Ishikawa (cell line): ENCODE data around the gene ZMIZ1.

ENCODE experiments used
- CEBPB ChIP-seq: IDR thresholded peaks from 2 replicates; pipeline ENCODE4 v1.6.1; 2012
- NFIC ChIP-seq: IDR thresholded peaks from 2 replicates; pipeline ENCODE4 v1.6.1; 2012
- REST ChIP-seq: IDR thresholded peaks from 2 replicates; pipeline ENCODE4 v1.6.1; 2012; ENCODE audit warnings: low read depth, mild to moderate bottlenecking
- YY1 ChIP-seq: IDR thresholded peaks from 2 replicates; pipeline ENCODE4 v1.6.1; 2012; ENCODE audit warnings: low read depth

- no peak for TF ChIP-seq YY1
- no peak for TF ChIP-seq CEBPB
- no peak for TF ChIP-seq NFIC
- TF ChIP-seq REST: no peak
These were observed 20.0 kb downstream of the ZMIZ1 start for GRCh38 chr10:79088613-79089355.
